SK-N-SH (cell line): Measurements from ENCODE around the gene THADA. TPM values are rescaled to one million over a fixed set of nuclear protein-coding genes. Genes with fewer than 3 reads are reported as not detected.

Experiments
- CTCF ChIA-PET: fragments of 300-600, 350-600 bp; formaldehyde crosslinking; extraction: SDS; loops from one replicate; lab custom pipeline; 2021; lab: Yijun Ruan, JAX
- POLR2A ChIA-PET: fragments of 350-600 bp; sonication (Branson Sonifier 250); formaldehyde crosslinking; extraction: SDS; loops from one replicate; lab custom pipeline; 2020; ENCODE audit warnings: antibody characterized with exemption, inconsistent platforms; lab: Yijun Ruan, JAX
- DNase-seq: peaks from one replicate; pipeline ENCODE4 v3.0.0; 2012
- H2AFZ ChIP-seq: fragments of 200-600 bp; sonication (generic); 2 replicates; pipeline ENCODE4 v1.8.1; 2016; ENCODE audit warnings: antibody characterized with exemption, mild to moderate bottlenecking, low read depth
- H3F3A ChIP-seq: fragments of 200-600 bp; sonication (generic); replicated peaks from 2 replicates; pipeline ENCODE3; 2016; ENCODE audit warnings: antibody characterized with exemption, mild to moderate bottlenecking; ENCODE audit not compliant: insufficient read depth
- H3K27ac ChIP-seq, 2 experiments: fragments of 200-500 bp in 1 of 2; fragments of 200-600 bp in 1 of 2; sonication (Bioruptor generic) in 1 of 2; sonication (generic), shearing (Covaris generic) in 1 of 2; 2 replicates each; pipeline versions ENCODE4 v1.5.1 to v1.6.1; 2014 to 2016; ENCODE audit warnings: low read depth in 2 of 2, inconsistent platforms in 1 of 2, low read length in 1 of 2, mild to moderate bottlenecking in 1 of 2, mixed read lengths in 1 of 2
- H3K27me3 ChIP-seq: fragments of 200-600 bp; sonication (generic), shearing (Covaris generic); 2 replicates; pipeline ENCODE4 v1.6.1; 2016; ENCODE audit warnings: mixed run types; ENCODE audit not compliant: insufficient read depth
- H3K36me3 ChIP-seq, 2 experiments: fragments of 200-500 bp in 1 of 2; fragments of 200-600 bp in 1 of 2; sonication (Bioruptor generic) in 1 of 2; sonication (generic) in 1 of 2; replicated peaks in 1 of 2; 2 replicates each; pipeline versions ENCODE3 to v1.5.1; 2014 to 2016; ENCODE audit warnings: low read length in 1 of 2, mild to moderate bottlenecking in 1 of 2; ENCODE audit not compliant: insufficient read depth in 2 of 2, control insufficient read depth in 1 of 2
- H3K4me1 ChIP-seq, 2 experiments: fragments of 200-500 bp in 1 of 2; fragments of 200-600 bp in 1 of 2; sonication (Bioruptor generic) in 1 of 2; sonication (generic), shearing (Covaris generic) in 1 of 2; 2 replicates each; pipeline versions ENCODE4 v1.5.1 to v1.6.1; 2014 to 2016; ENCODE audit warnings: low read depth in 1 of 2, low read length in 1 of 2, mixed run types in 1 of 2; ENCODE audit not compliant: insufficient read depth in 2 of 2, control insufficient read depth in 1 of 2
- H3K4me2 ChIP-seq: fragments of 200-600 bp; sonication (generic), shearing (Covaris generic); 2 replicates; pipeline ENCODE4 v1.6.1; 2017; ENCODE audit warnings: mixed run types
- H3K4me3 ChIP-seq, 2 experiments: fragments of 200-500 bp in 1 of 2; fragments of 200-600 bp in 1 of 2; sonication (Bioruptor generic) in 1 of 2; sonication (generic), shearing (Covaris generic) in 1 of 2; 2 replicates each; pipeline versions ENCODE4 v1.5.1 to v1.8.1; 2014 to 2016; ENCODE audit warnings: low read depth in 2 of 2, inconsistent platforms in 1 of 2, low read length in 1 of 2, mild to moderate bottlenecking in 1 of 2, mixed read lengths in 1 of 2, moderate library complexity in 1 of 2
- H3K79me2 ChIP-seq: fragments of 200-600 bp; sonication (generic); 2 replicates; pipeline ENCODE4 v1.8.1; 2017; ENCODE audit warnings: mild to moderate bottlenecking; ENCODE audit not compliant: insufficient read depth
- H3K9ac ChIP-seq: fragments of 200-600 bp; sonication (generic); 2 replicates; pipeline ENCODE4 v1.6.1; 2017; ENCODE audit warnings: mixed run types
- H3K9me2 ChIP-seq: fragments of 200-600 bp; sonication (generic); 2 replicates; pipeline ENCODE4 v1.6.1; 2017; ENCODE audit warnings: mixed run types
- H3K9me3 ChIP-seq: fragments of 200-600 bp; sonication (generic); 2 replicates; pipeline ENCODE4 v1.6.1; 2017; ENCODE audit warnings: mixed run types, mild to moderate bottlenecking, moderate library complexity
- H4K20me1 ChIP-seq: fragments of 200-600 bp; sonication (generic); 2 replicates; pipeline ENCODE4 v1.6.1; 2017; ENCODE audit warnings: mild to moderate bottlenecking, mixed run types; ENCODE audit not compliant: insufficient read depth
- CTCF ChIP-seq: fragments of 200-600 bp; sonication (generic); IDR thresholded peaks from 2 replicates; pipeline ENCODE4 v1.6.1; 2017; ENCODE audit warnings: antibody characterized with exemption, mild to moderate bottlenecking, moderate library complexity
- ELF1 ChIP-seq: IDR thresholded peaks from 2 replicates; pipeline ENCODE4 v1.4.0; 2012
- FOXJ3 ChIP-seq: sonication (generic); formaldehyde crosslinking; IDR thresholded peaks from 2 replicates; pipeline ENCODE4 v1.5.1; 2020; ENCODE audit warnings: mild to moderate bottlenecking, missing genetic modification reagents
- GATA2 ChIP-seq: sonication (generic); formaldehyde crosslinking; IDR thresholded peaks from 2 replicates; pipeline ENCODE4 v1.5.0; 2020; ENCODE audit warnings: mild to moderate bottlenecking, missing genetic modification reagents
- IRF3 ChIP-seq: fragments of 150-350 bp; IDR thresholded peaks from 2 replicates; pipeline ENCODE4 v1.6.1; 2016; ENCODE audit warnings: mild to moderate bottlenecking, low read depth, low read length
- MAX ChIP-seq: IDR thresholded peaks from 2 replicates; pipeline ENCODE4 v1.4.0; 2012; ENCODE audit warnings: low read depth
- MEF2A ChIP-seq: IDR thresholded peaks from 2 replicates; pipeline ENCODE4 v1.4.0; 2012; ENCODE audit warnings: low read depth, borderline replicate concordance
- NFIC ChIP-seq: IDR thresholded peaks from 2 replicates; pipeline ENCODE4 v1.4.0; 2012; ENCODE audit warnings: borderline replicate concordance
- NRF1 ChIP-seq: IDR thresholded peaks from 2 replicates; pipeline ENCODE4 v1.6.1; 2012; ENCODE audit warnings: low read depth, mild to moderate bottlenecking, low read length
- RAD21 ChIP-seq: IDR thresholded peaks from 2 replicates; pipeline ENCODE4 v1.6.1; 2012; ENCODE audit warnings: mild to moderate bottlenecking, low read length
- RCOR1 ChIP-seq: fragments of 150-350 bp; IDR thresholded peaks from 2 replicates; pipeline ENCODE4 v1.6.1; 2017; ENCODE audit warnings: antibody characterized with exemption, low read length
- SMC3 ChIP-seq: IDR thresholded peaks from 2 replicates; pipeline ENCODE4 v1.6.1; 2012; ENCODE audit warnings: low read depth, low read length, improper control_type of control experiment
- TAF1 ChIP-seq: IDR thresholded peaks from 2 replicates; pipeline ENCODE4 v1.6.1; 2012; ENCODE audit warnings: low read depth, mild to moderate bottlenecking, low read length, moderate library complexity, borderline replicate concordance
- TEAD4 ChIP-seq: IDR thresholded peaks from 2 replicates; pipeline ENCODE4 v1.4.0; 2012; ENCODE audit warnings: mild to moderate bottlenecking, borderline replicate concordance; ENCODE audit not compliant: insufficient read depth
- USF1 ChIP-seq: IDR thresholded peaks from 2 replicates; pipeline ENCODE4 v1.4.0; 2012; ENCODE audit warnings: low read depth, borderline replicate concordance
- USF2 ChIP-seq: fragments of 150-350 bp; IDR thresholded peaks from 2 replicates; pipeline ENCODE4 v1.6.1; 2017; ENCODE audit warnings: antibody characterized with exemption, low read length, low read depth, borderline replicate concordance
- YY1 ChIP-seq: IDR thresholded peaks from 2 replicates; pipeline ENCODE4 v1.4.0; 2012; ENCODE audit warnings: low read depth, mild to moderate bottlenecking
- WGBS: methylation state at CpG from one replicate; pipeline ENCODE4 v1.1.6; 2017; ENCODE audit warnings: low lambda C conversion rate; 5-methylcytosine and 5-hydroxymethylcytosine counted together
- polyA plus RNA-seq, 3 experiments: library from polyadenylated mRNA; depleted of rRNA; stranded (reverse); fragments of >200 nt; gene quantifications; 2 replicates each; pipeline ENCODE4 v1.2.3, GENCODE V29; 2012
- TF ChIP-seq, protein P1 (sequence below): IDR thresholded peaks from 2 replicates; pipeline ENCODE4 v1.6.1; 2012; ENCODE audit warnings: mild to moderate bottlenecking, low read depth, low read length, moderate library complexity

THADA gene
- polyA plus RNA-seq, 1 of the 3 experiments (the other 2 are of a cell fraction) = 25.6 TPM

DNA sequence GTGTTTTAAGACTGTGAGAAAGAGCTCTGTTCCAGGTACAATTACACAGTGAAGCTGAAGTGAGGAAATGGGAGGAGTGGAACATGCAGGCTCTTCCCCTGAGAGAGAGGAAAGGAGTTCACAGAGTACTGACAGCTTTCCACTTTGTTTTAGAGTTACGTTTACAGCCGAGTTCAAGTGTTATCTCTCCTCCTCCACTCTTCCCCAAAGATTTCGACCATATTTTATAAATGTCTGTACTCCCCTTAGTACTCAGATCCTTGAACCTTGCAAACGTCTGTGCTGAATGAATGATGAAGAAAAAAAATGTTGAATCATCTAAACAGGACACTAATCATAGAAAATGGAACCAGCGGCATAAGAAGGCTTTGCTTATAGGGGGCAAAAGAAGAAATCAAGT is 121.6 kb downstream of the THADA start:
- Histone ChIP-seq H3K79me2 (no peaks in the 10 kb centered on the region), H4K20me1 (no peaks in the 10 kb centered on the region), H3K4me3 (no peak overlapping the region), H3K4me1 (peaks cover 0 to 5% of the 10 kb centered on the region in 2 experiments; a peak in 2 of 4 replicates)
- no peak for TF ChIP-seq USF1
- no peak for TF ChIP-seq NRF1
- no peak for TF ChIP-seq RAD21
- TF ChIP-seq RCOR1 = no peak
- no peak for TF ChIP-seq MAX
- TF ChIP-seq GATA2 = no peak
- no peak for TF ChIP-seq NFIC
- no peak for TF ChIP-seq USF2
- no peak for TF ChIP-seq CTCF
- no peak for TF ChIP-seq FOXJ3
- no peak for TF ChIP-seq ELF1
- TF ChIP-seq MEF2A = no peak
- TF ChIP-seq, all 33 proteins: peak for 0
- H3K9ac ChIP-seq = no peak overlapping the region
- ChIA-PET CTCF (interaction anchor here (1.6 to 4.4 kb wide), 2 partner anchors 10 to 245 kb away, joined by 5 to 37 read pairs; no protein-coding TSS in a partner anchor), POLR2A (no interaction called here)
- no peak overlapping the region for H2AFZ ChIP-seq
- no peak overlapping the region for H3K27ac ChIP-seq
- WGBS = 95% methylated on average over 5 of the region's 5 CpGs
- no peaks in the 10 kb centered on the region for H3K9me2 ChIP-seq
- H3K36me3 ChIP-seq = peaks cover 16 to 27% of the 10 kb centered on the region in 2 experiments
- DNase-seq = no peak
- H3K9me3 ChIP-seq = no peaks in the 10 kb centered on the region
- H3F3A ChIP-seq = no peaks in the 10 kb centered on the region
- no peak overlapping the region for H3K4me2 ChIP-seq
- no peaks in the 10 kb centered on the region for H3K27me3 ChIP-seq

DNA sequence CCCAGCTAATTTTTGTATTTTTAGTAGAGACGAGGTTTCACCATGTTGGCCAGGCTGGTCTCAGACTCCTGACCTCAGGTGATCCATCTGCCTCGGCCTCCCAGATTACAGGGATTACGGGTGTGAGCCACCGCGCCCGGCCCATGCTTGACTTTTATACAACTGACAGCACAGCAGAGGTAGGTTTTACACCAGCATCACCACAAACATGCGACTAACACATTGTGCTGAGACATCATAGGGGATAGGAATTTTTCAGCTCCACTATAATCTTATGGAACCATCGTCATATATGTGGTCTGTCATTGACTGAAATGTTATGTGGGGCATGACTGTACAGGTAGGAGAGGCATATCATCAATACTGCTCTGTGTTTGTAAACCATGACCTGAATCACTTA is 122.1 kb downstream of the THADA start:
- no peak for DNase-seq
- Histone ChIP-seq H4K20me1 (no peaks in the 10 kb centered on the region), H3K36me3 (peaks cover 16 to 27% of the 10 kb centered on the region in 2 experiments), H3F3A (no peaks in the 10 kb centered on the region), H3K27ac (no peak overlapping the region), H3K9me2 (no peaks in the 10 kb centered on the region), H3K79me2 (no peaks in the 10 kb centered on the region), H2AFZ (no peak overlapping the region), H3K27me3 (no peaks in the 10 kb centered on the region), H3K9ac (no peak overlapping the region), H3K9me3 (no peaks in the 10 kb centered on the region), H3K4me1 (peaks cover 3 to 7% of the 10 kb centered on the region in 2 experiments; a peak in 3 of 4 replicates), H3K4me3 (no peak overlapping the region), H3K4me2 (no peak overlapping the region)
- CTCF ChIA-PET = interaction anchor here (1.1 to 4.4 kb wide), 5 partner anchors 11 to 499 kb away, joined by 3 to 37 read pairs (median 4); no protein-coding TSS in a partner anchor
- WGBS = 91% methylated on average over 8 of the region's 8 CpGs
- POLR2A ChIA-PET = no interaction called here
- TF ChIP-seq RAD21 (no peak), TEAD4 (no peak), NRF1 (no peak), IRF3 (no peak), SMC3 (no peak), YY1 (no peak), TAF1 (no peak)
- TF ChIP-seq, protein P1, sequence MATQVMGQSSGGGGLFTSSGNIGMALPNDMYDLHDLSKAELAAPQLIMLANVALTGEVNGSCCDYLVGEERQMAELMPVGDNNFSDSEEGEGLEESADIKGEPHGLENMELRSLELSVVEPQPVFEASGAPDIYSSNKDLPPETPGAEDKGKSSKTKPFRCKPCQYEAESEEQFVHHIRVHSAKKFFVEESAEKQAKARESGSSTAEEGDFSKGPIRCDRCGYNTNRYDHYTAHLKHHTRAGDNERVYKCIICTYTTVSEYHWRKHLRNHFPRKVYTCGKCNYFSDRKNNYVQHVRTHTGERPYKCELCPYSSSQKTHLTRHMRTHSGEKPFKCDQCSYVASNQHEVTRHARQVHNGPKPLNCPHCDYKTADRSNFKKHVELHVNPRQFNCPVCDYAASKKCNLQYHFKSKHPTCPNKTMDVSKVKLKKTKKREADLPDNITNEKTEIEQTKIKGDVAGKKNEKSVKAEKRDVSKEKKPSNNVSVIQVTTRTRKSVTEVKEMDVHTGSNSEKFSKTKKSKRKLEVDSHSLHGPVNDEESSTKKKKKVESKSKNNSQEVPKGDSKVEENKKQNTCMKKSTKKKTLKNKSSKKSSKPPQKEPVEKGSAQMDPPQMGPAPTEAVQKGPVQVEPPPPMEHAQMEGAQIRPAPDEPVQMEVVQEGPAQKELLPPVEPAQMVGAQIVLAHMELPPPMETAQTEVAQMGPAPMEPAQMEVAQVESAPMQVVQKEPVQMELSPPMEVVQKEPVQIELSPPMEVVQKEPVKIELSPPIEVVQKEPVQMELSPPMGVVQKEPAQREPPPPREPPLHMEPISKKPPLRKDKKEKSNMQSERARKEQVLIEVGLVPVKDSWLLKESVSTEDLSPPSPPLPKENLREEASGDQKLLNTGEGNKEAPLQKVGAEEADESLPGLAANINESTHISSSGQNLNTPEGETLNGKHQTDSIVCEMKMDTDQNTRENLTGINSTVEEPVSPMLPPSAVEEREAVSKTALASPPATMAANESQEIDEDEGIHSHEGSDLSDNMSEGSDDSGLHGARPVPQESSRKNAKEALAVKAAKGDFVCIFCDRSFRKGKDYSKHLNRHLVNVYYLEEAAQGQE = no peak
